Effector CD4-positive, alpha-beta T cell (primary cell): ENCODE results near the gene RAB3IL1.

ENCODE experiments used
- DNase-seq: peaks from one replicate; pipeline ENCODE4 v3.0.0-alpha.2; 2020

The RAB3IL1 gene

DNA sequence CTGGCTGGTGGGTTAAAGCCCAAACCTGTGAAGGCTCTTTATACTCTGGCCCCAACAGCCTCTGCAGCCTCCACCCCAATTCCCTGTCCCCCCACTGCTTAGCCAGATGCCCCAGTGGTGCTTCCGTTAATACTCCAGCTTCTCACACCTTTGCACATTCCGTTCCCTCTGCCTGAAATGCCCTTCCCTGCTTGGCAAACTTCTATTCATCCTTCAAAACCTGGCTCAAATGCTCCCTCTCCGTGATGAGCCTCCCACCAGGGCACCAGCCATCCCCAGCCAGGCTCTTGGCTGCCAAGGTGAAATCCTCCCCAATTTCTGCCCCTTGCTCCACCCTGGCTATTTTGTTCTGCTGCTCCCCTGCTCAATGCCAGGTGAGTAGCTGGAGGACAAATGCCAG lies 13.5 kb downstream of the RAB3IL1 start:
- DNase-seq = no peak

GRCh38 chr11:61902313-61902712 lies 15.1 kb downstream of the RAB3IL1 start:
- no peak for DNase-seq

DNA sequence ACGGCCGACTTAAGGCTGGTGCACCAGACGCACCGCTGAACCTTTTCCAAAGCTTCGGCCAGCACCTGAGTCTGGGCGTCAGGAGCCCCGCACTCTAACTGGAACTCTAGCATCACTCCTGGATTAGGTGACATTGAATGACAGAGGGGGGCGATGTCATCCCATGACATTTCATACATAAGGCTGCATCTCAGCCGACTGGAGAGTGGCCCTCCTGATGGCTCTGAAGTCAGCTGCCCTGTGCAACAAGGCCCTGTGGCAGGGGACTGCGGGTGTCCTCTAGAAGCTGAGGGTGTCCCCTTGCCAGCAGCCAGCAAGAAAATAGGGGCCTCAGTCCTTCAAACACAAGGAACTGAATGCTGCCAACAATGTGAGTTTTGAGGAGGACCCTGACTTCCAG lies 16.0 kb downstream of the RAB3IL1 start:
- no peak for DNase-seq

GRCh38 chr11:61900251-61900650 lies 17.1 kb downstream of the RAB3IL1 start:
- no peak for DNase-seq

GRCh38 chr11:61899146-61899841 lies 18.1 kb downstream of the RAB3IL1 start:
- DNase-seq = peak; percentile 91

- DNase-seq = no peak
Measured at GRCh38 chr11:61898247-61898582, 19.2 kb downstream of the RAB3IL1 start.

GRCh38 chr11:61897387-61898246 lies 19.7 kb downstream of the RAB3IL1 start:
- peak; percentile 72 for DNase-seq

DNA sequence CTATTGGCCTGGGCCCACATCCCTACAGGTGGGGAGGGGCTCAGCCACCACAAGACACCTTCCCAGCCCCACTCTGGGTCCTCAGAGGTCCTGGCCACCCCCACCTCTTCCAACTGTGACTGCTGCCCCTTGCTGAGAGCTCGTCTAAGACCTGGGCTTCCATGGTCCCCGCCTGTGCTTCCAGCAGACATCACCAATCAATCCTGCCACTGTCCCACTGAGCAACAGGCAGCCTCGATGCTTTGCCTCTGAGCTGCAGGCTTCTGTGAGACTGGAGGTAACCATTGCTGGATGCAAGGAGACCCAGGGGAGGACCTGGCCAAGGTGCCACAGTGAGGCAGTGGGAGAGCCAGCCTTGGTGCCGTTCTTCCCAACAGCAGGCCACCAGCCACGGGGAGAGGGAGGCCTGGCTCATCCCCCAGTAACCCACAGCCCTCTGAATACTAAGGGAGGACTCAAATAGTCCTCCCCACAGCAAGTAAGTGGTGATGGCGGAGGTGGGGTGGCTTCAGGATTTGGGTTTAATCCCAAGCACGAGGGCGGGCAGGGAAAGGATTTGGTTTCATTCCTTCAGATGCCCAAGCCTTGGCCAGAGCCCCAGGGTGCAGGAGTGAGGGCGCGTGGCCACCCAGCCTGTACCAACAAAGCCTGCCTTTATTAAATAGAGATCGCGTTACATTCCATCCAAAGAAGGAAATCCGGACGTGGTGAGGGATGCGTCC lies 20.5 kb downstream of the RAB3IL1 start:
- no peak for DNase-seq

DNA sequence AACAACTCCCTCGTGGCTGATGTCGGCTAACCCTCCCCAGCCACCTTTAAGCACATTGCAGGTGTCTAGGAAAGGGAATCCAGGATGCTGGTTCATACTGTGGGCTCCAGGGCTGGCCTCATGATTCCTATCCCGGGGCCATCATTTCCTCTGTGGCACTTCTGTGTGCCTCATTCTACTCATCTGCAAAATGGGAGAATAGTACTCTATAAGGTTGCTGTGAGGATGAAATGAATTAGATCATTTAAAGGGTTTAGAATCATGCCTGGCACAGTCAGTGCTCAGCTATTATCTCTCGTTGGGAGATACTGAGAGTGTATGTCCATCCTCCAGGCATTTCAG lies 21.7 kb downstream of the RAB3IL1 start:
- DNase-seq = no peak

GRCh38 chr11:61895046-61895717 lies 22.2 kb downstream of the RAB3IL1 start:
- no peak for DNase-seq

- DNase-seq = no peak
Measured at GRCh38 chr11:61893981-61894380, 23.4 kb downstream of the RAB3IL1 start.

DNA sequence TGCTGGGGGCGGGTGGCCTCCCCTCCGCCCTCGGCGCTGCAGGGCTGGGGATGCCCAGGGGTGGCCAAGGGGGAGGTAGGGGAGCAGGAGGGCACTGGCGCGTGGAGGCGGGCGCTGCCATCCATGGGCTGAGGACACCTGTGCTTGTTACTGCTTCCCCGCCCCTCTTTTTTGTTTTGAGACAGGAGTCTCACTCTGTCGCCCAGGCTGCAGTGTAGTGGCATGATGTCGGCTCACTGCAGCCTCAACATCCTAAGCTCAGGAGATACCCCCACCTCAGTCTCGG lies 25.3 kb downstream of the RAB3IL1 start:
- no peak for DNase-seq

- peak; percentile 54 for DNase-seq
Measured at GRCh38 chr11:61891331-61892084, 25.9 kb downstream of the RAB3IL1 start, which contains the start of gene FADS3. FADS3 (minus strand) TSS chr11:61891545; CDS start chr11:61891381, 164 bp downstream.

- DNase-seq = peak; percentile 18
Measured at GRCh38 chr11:61890529-61891330, 26.6 kb downstream of the RAB3IL1 start.

DNA sequence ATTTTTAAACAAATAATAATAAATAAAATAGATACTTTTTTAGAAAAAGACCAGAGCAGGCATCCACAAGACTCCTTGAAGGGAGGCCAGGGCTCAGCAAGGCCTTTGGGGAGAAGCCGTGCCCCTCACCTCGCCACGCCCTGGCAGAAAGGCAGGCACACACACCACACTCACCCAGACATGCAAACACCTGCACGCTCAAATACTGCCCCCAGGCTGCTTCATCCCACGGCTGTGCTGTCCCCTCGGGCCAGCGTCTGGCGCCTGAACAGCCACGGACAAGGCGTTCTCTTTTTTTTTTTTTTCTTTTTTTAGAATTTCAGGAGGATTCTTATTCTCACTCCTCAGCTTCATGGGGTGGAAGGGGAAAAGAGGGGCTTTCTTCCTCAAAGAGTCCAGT lies 27.5 kb downstream of the RAB3IL1 start:
- no peak for DNase-seq

- DNase-seq = no peak
Measured at GRCh38 chr11:61888590-61888989, 28.8 kb downstream of the RAB3IL1 start.

DNA sequence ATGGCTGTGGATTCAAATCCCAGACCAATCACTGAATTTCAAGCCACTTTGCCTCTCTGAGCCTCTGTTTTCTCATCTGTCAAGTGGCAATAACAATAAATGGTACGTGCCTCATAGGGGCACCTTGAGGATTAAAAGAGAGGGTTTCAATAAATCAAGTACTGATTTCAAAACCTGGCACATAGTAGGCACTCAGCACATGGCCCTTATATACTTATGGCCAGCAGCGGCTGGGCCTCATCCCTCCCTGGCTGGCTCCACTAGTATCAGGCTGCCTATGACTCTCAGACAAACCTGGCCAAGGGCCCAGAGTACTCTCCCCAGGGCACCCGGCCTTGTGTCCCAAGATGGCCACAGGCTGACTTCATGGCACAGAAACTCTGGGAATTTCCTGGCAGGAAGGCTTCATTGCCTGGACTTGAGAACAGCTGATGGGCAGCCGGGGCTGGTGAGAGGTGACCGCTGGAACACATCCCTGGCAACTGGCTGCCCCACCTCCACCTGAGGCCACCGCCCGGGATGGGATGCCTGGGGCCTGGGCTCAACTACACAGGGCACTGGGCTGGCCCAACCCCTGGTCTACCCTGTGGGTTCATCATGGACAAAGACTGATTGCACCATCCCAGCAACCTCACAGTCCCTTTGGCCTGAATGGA lies 29.4 kb downstream of the RAB3IL1 start:
- DNase-seq = no peak

GRCh38 chr11:61886643-61887042 lies 30.7 kb downstream of the RAB3IL1 start:
- no peak for DNase-seq

GRCh38 chr11:61885784-61886580 lies 31.4 kb downstream of the RAB3IL1 start:
- DNase-seq = no peak

GRCh38 chr11:61885166-61885778 lies 32.1 kb downstream of the RAB3IL1 start:
- DNase-seq = no peak
